ENCODE measurements around the gene H3-3A.

DNA sequence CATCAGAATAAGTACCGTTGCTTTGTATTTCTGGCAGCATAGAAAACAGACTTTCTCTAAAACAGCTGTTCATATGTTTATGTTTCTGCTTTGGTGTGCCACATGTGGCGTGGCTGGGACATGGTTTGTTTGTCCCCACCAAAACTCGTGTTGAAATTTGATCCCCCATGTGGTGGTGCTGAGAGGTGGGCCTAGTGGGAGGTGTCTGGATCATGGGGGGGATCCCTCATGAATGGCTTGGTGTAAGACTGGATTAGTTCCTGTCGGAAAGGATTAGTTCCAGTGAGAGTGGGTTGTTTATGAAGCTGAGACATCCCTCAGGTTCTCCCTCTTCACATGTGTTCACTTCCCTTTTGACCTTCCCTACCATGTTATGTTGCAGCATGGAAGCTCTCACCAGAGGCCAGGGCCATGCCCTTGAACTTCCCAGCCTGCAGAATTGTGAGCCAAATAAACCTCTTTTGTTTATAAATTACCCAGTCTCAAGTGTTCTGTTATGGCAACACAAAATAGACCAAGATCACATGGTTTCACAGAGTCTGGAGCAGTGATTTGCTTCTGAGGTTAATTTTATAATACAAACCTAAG lies 17.9 kb upstream of the H3-3A start:
- TF ChIP-seq, protein P1, sequence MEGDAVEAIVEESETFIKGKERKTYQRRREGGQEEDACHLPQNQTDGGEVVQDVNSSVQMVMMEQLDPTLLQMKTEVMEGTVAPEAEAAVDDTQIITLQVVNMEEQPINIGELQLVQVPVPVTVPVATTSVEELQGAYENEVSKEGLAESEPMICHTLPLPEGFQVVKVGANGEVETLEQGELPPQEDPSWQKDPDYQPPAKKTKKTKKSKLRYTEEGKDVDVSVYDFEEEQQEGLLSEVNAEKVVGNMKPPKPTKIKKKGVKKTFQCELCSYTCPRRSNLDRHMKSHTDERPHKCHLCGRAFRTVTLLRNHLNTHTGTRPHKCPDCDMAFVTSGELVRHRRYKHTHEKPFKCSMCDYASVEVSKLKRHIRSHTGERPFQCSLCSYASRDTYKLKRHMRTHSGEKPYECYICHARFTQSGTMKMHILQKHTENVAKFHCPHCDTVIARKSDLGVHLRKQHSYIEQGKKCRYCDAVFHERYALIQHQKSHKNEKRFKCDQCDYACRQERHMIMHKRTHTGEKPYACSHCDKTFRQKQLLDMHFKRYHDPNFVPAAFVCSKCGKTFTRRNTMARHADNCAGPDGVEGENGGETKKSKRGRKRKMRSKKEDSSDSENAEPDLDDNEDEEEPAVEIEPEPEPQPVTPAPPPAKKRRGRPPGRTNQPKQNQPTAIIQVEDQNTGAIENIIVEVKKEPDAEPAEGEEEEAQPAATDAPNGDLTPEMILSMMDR (IDR thresholded peaks at IDR 0.05): no peak
- no peak for TF ChIP-seq EP300 (IDR thresholded peaks at IDR 0.05)
